GM19025 (cell line): ENCODE measurements around the gene SLC1A5.
"Not testable (repeated sequence)": the region's sequence is repeated elsewhere in the genome, so short reads cannot be mapped to it uniquely, and the experiment has no call there.

Source experiments
- ATAC-seq: cut with Tn5 transposase; IDR thresholded peaks from one replicate; pipeline ENCODE4 v1.9.1; 2021; ENCODE audit warnings: mild to moderate bottlenecking, low read depth, moderate library complexity; ENCODE audit not compliant: unreplicated experiment

SLC1A5 gene

DNA sequence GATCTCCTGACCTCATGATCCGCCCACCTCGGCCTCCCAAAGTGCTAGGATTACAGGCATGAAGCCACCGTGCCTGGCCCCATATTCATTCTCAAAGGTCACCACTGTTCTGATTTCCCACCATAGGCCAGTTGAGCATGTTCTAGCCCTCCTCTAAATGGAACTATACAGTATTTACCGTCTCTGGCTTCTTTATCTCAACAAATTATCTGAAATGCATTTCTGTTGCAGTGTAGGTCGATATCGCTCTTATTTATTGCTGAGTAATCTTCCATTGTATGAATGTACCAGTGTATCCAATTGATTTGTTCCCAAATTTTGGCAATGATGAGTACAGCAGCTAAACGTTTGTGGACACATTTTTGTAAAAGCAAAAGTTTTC lies 15.4 kb downstream of the SLC1A5 start:
- no peak for ATAC-seq

DNA sequence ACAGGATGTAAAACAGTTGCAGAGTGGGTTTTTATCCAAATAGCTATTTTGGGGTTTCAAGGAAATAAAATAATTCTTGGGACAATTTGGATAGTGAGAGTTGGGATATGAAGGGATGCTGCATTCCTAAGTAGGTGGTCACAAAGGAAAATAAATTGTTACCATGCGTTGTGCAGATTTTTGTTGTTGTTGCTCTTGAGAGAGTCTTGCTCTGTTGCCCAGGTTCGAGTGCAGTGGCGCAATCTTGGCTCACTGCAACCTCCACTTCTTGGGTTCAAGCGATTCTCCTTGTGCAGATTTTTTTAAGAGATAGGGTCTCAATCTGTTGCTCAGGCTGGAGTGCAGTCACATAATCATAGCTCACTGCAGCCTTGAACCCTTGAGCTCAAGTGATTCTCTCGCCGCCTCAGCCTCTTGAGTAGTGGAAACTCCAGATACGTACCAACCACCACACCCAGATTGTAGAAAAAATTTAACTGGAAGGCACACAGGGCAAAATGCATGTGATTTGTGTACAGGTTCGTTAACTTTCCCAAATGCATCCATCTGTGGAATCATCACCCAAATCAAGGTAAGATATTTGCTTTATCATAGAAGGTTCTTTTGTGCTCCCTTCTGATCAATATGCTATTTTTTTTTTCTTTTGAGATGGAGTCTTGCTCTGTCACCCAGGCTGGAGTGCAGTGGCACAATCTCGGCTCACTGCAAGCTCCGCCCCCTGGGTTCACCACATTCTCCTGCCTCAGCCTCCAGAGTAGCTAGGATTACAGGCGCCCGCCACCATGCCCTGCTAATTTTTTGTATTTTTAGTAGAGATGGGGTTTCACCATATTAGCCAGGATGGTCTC lies 16.0 kb downstream of the SLC1A5 start:
- no peak for ATAC-seq

DNA sequence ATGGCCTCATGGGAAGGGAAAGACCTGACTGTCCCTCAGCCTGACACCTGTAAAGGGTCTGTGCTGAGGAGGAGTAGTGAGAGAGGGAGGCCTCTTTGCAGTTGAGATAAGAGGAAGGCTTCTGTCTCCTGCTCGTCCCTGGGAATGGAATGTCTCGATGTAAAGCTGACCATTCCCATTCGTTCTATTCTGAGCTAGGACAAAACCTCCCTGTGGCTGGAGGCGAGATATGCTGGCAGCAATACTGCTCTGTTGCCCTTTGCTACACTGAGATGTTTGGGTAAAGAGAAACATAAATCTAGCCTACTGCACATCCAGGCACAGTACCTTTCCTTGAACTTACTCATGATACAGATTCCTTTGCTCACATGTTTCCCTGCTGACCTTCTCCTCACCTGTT lies 19.6 kb downstream of the SLC1A5 start:
- ATAC-seq, result not testable (repeated sequence)

DNA sequence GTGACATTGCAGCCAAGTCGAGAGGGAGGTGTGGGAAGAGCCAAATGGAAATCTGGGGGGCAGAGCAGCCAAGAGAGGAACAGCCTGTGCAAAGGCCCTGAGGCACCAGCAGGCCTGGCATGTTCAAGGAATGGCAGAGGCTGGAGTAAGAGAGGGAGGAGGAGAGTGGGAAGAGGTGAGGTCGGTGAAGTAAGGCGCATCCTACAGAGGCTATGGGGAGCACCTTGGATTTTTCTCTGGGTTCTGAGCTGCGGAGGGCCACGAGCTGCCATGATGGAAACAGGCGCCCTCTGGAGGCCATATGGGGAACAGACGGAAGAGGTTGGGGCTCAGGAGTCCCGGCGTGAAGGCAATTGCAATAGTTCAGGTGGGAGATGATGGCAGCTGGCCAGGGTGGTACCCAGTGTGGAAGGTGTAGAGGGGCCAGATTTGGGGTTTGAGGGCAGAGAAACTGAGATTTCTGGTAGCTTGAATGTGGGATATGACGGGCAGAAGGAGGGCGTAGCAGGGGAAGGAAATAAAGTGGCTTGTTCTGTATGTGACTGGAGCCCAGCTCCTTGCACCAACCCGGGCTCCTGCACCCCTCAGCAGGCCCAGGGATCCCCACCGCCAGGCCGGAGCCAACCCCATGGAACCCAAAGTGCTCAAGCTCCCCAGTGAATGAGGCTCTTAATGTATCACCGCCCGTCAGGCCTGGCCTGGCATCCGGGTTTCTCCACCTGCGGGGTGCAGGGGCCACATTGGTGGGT lies 21.7 kb downstream of the SLC1A5 start:
- no peak for ATAC-seq

DNA sequence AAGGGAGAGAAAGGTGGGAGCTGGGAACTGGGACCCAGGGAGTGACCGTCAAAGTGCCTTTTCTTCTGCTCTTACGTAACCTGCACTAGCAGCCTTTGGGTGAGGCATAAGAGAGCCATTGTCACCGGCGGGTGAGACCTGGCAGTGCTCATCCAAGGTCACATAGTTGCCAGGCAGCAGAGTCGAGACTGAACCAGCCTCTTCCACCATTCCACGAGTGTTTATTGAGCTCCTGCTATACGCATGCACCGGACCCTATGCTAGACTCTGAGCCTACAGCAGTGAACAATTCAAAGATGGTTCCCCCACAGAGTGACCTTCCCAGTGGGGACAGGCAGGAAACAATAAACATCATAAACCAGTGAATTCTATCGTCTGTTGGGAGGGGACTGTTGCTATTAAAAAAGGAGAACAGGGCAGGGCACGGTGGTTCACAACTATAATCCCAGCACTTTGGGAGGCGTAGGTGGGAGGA lies 23.5 kb downstream of the SLC1A5 start:
- ATAC-seq, result no peak

DNA sequence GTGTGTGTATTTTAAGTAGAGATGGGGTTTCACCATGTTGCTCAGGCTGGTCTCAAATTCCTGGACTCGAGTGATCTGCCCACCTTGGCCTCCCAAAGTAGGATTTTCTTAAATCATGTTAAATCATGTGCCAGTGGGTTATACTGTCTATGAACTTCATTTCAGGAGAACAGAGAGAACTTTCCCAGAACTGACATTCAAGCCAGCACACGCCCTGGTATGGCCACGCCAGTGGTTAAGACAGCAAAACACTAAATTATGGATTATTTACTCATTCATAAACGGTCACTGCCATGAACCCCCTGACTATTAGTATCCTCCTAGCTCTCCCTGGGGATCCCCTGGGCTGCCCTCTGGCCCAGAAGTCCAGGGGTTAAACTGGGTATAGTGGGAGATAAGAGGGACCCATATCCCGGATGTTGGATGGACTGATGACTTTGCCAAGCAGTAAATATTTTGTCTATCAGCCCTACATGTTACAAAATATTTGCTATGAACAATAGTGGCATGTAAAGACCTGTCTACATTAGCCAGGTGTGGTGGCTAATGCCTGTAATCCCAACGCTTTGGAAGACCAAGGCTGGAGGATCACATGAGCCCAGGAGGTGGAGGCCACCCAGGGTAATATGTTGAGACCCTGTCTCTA lies 26.0 kb downstream of the SLC1A5 start:
- no peak for ATAC-seq

DNA sequence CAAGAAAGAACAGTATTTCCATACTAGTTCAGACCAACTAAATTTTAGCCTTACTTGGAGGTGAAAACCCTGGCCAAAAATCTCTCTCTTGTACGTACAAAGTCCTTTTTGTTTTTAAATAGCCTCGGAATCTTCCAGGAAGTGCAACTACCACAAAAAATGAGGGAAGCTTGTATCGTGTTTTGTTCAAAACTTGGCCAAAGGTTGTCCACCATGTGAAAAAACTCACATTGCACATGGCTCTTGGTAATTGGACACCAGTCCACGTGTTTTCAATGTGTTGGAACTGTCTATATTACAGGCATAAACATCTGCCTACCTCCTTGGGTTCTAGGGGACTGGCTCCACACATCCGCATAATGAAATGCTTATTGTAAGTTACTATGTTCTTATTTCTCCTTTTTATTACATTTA lies 27.0 kb downstream of the SLC1A5 start:
- no peak for ATAC-seq

DNA sequence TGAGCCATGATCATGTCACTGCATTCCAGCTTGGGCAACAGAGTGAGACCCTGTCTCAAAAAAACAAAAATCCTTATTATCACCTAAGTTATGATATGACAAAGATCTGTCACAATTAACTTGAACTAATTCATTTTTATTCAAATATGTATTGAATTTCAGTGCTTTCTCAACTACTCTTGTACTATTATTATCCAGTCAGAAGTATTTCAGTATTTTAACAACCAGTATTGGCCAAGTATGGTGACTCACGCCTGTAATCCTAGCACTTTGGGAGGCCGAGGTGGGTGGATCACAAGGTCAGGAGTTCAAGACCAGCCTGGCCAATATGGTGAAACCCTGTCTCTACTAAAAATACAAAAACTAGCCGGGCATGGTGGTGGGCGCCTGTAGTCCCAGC lies 27.5 kb downstream of the SLC1A5 start:
- ATAC-seq, result not testable (repeated sequence)

DNA sequence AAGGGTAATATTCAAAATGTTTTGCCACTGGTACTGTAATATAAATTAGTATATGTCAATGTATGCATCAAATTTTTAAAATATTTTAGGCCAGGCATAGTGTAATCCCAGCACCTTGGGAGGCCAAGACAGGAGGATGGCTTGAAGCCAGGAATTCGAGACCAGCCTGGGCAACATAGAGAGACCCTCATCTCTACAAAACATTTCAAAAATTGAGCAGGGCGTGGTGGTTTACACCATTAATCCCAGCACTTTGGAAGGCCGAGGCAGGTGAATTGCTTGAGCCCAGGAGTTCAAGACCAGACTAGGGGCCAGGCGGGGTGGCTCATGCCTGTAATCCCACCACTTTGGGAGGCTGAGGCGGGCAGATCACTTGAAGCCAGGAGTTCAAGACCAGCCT lies 28.0 kb downstream of the SLC1A5 start:
- ATAC-seq, result no peak

DNA sequence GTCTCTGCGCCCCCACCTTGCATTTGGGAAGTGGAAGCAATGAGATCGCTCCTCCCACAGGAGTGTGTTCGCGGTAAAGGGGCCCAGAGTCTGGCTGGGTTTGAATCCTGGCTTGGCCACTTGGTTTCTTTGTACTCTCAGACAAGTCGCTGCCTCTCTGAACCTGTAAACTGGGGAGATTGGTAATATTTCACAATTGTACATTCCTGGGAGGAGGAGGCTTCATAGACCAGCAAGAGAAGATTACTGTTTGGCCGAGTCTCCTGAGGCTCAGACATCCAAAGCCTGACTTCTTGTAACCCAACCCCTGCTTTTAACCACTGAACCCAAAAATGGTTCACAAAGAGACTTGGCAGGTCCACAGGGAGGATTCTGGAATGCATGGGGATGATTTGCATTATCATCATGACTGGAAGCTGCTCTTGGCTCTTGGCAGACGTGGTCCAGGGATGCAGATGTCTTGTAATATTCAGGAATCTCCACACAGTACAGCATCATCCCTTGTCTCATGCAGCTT lies 28.5 kb downstream of the SLC1A5 start:
- ATAC-seq, result no peak

DNA sequence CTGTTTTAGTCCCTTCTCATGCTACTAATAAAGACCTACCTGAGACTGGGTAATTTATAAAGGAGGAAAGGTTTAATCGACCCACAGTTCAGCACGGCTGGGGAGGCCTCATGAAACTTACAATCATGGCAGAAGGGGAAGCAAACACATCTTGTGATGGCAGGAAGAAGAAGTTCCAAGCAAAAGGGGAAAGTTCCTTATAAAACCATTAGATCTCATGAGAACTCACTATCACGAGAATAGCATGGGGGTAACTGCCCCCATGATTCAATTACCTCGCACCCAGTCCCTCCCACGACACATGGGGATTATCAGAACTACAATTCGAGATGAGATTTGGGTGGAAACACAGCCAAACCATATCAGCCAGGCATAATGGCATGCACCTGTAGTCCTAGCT lies 29.2 kb downstream of the SLC1A5 start:
- no peak for ATAC-seq

DNA sequence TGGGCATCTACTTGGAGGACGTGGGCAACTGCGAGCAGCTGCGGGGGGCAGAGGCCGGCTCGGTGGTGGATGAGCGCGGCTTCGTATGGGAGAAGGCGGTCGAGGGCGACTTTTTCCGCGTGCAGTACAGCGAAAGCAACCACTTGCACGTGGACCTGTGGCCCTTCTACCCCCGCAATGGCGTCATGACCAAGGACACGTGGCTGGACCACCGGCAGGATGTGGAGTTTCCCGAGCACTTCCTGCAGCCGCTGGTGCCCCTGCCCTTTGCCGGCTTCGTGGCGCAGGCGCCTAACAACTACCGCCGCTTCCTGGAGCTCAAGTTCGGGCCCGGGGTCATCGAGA lies 31.9 kb downstream of the SLC1A5 start:
- no peak for ATAC-seq

DNA sequence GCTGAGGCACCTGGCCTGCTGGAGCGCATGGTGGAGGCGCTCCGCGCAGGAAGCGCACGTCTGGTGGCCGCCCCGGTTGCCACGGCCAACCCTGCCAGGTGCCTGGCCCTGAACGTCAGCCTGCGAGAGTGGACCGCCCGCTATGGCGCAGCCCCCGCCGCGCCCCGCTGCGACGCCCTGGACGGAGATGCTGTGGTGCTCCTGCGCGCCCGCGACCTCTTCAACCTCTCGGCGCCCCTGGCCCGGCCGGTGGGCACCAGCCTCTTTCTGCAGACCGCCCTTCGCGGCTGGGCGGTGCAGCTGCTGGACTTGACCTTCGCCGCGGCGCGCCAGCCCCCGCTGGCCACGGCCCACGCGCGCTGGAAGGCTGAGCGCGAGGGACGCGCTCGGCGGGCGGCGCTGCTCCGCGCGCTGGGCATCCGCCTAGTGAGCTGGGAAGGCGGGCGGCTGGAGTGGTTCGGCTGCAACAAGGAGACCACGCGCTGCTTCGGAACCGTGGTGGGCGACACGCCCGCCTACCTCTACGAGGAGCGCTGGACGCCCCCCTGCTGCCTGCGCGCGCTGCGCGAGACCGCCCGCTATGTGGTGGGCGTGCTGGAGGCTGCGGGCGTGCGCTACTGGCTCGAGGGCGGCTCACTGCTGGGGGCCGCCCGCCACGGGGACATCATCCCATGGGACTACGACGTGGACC lies 32.4 kb downstream of the SLC1A5 start:
- no peak for ATAC-seq

DNA sequence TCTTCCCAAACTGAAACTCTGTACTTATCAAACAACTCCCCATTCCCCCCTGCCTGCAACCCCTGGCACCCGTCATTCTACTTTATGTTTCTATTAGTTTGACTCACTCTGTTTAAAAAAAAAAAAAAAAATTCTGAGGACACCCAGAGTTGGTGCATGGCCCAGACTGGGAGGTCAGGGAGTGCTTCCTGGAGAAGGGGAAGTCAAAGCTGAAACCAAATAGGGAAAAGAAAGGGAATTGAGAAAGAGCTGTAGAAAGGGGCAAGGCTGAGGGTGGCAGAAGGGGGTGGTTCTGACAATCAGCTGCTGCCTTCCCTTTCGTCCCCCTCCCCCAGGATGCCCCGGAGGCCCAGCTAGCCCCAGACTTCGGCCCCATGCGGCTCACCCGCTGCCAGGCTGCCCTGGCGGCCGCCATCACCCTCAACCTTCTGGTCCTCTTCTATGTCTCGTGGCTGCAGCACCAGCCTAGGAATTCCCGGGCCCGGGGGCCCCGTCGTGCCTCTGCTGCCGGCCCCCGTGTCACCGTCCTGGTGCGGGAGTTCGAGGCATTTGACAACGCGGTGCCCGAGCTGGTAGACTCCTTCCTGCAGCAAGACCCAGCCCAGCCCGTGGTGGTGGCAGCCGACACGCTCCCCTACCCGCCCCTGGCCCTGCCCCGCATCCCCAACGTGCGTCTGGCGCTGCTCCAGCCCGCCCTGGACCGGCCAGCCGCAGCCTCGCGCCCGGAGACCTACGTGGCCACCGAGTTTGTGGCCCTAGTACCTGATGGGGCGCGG lies 33.1 kb downstream of the SLC1A5 start:
- no peak for ATAC-seq

DNA sequence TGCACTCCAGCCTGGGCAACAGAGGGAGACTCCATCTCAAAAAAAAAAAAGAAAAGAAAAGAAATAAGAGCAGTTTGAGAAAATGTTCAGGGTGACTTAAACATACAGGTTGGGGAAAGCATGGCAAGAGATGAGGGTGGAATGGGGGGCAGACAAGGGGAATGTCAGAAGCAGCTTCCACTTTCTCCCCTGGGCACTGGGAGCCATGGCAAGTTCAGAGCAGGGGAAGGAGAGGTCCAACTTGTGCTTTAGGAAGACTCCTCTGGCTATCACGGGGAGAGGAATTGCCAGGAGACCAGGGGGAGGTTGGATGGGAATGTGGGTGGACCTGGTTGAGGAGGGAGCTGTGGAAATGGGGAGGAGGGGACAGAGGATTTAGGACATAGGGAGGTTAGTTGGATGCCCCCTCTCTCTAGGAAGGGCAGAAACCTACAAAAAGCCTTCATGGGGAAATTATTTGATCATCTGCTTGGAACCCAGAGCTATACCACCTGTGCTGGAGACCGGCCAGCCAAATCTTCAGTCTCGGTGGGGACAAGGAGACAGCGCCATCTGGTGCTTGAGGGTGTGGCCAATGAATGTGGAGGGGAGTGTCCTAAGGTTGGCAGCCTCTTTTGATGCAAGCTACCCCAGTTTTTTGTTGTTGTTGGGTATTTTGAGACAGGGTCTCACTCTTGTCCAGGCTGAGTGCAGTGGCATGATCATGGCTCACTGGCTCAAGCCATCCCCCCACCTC lies 34.8 kb downstream of the SLC1A5 start:
- no peak for ATAC-seq

DNA sequence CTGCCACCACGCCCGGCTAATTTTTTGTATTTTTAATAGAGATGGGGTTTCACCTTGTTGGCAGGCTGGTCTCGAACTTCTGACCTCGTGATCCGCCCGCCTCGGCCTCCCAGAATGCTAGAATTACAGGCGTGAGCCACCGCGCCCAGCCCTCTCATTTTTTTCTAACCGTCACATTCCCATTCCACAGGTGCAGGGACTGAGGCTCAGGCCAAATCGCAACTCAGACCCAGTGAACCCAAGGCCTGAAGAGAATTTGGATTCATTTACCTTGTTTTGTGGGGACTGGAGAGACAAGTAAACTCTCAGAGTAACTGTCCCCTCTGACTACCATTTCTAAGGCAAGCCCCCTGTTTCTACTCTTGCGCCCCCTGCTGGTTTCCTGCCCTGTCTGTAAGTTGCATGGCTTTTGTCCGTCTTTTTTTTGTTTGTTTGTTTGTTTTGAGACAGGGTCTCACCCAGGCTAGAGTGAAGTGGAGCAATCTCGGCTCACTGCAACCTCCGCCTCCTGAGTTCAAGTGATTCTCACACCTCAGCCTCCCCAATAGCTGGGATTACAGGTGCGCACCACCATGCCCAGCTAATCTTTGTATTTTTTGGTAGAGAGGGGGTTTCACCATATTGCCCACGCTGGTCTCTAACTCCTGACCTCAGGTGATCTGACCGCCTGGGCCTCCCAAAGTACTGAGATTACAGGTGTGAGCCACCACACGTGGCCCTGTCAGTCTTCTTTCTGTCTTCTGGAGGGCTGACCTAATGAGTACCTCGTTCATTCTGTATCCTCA lies 39.9 kb downstream of the SLC1A5 start:
- no peak for ATAC-seq

DNA sequence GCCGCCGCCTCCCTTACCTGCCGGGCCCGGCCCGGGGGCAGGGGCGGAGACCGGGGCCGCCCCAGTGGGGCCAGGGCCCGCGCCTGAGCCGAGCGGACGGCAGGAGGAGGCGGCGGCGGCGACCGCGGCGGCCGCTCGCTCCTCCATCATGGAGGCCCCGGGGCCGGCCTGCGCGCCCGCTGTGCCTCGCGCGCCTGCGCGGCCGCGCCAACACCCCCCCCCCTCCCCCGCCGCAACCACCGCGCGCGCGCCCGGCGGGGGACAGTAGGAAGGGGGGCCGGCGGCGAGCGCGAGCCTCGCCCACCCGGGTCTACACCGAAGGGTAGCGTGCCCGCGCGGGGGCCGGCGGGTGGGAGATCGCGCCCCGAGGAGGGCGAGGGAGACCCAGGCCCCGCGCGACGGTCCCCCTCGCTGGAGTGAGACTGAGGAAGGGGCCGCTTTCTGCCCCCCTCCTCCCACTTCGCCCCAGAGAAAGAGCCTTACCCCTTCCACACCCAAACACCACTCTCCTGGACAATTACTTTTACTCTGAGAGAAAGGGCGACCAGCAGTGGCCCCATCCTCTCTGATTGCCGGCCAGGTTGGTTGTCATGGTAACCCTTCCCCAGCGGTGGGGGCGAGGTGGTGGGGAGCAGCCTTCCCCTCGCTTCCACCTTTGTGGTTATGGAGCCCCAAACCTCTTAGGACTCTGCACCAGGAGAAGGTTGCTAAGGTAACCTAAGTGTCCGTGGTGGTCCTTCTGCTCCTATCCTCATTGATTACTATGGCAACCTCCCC lies 41.9 kb downstream of the SLC1A5 start, which contains the start of gene STRN4:
Gene STRN4, minus strand, starts transcription at position 170 of the 777 bp plus-strand sequence. Its CDS starts 20 bp downstream, at position 150.
- ATAC-seq, result peak; percentile 58
